Neural cell (in vitro differentiated cells): ENCODE results near the gene FHOD3. TPM values are rescaled to one million over a fixed set of nuclear protein-coding genes. Genes with fewer than 3 reads are reported as not detected.

Experiments
- H2AFZ ChIP-seq: fragments of 200-600, 300-800 bp; sonication (generic), shearing (Covaris generic); 2 replicates; pipeline ENCODE4 v1.6.0; 2014; ENCODE audit warnings: low read depth, mild to moderate bottlenecking, antibody characterized with exemption, low read length, moderate library complexity
- H3F3A ChIP-seq: fragments of 200-600 bp; shearing (Covaris generic); 2 replicates; pipeline ENCODE4 v1.6.1; 2016; ENCODE audit warnings: mild to moderate bottlenecking, moderate library complexity, mixed read lengths, antibody characterized with exemption, low read length; ENCODE audit not compliant: insufficient read depth, poor library complexity, severe bottlenecking
- H3K27ac ChIP-seq: fragments of 200-600, 300-800 bp; sonication (generic), shearing (Covaris generic); 2 replicates; pipeline ENCODE4 v1.5.1; 2014; ENCODE audit warnings: mild to moderate bottlenecking, low read length, moderate library complexity
- H3K27me3 ChIP-seq: fragments of 300-800, 200-600 bp; sonication (generic), shearing (Covaris generic); 2 replicates; pipeline ENCODE4 v1.6.0; 2014; ENCODE audit warnings: mild to moderate bottlenecking, low read depth, low read length, moderate library complexity; ENCODE audit not compliant: insufficient read depth
- H3K36me3 ChIP-seq: fragments of 300-800, 200-600 bp; sonication (generic), shearing (Covaris generic); 2 replicates; pipeline ENCODE4 v1.5.1; 2014; ENCODE audit warnings: mild to moderate bottlenecking, antibody characterized with exemption, low read length, moderate library complexity; ENCODE audit not compliant: insufficient read depth
- H3K4me2 ChIP-seq: fragments of 300-800, 200-600 bp; sonication (generic), shearing (Covaris generic); 2 replicates; pipeline ENCODE4 v1.6.0; 2014; ENCODE audit warnings: mild to moderate bottlenecking, low read length
- H3K4me3 ChIP-seq: fragments of 300-800, 200-600 bp; sonication (generic), shearing (Covaris generic); 2 replicates; pipeline ENCODE4 v1.5.1; 2014; ENCODE audit warnings: mild to moderate bottlenecking, low read length, moderate library complexity
- H3K79me2 ChIP-seq: fragments of 200-600 bp; shearing (Covaris generic); replicated peaks from 2 replicates; pipeline ENCODE4 v1.6.0; 2014; ENCODE audit warnings: mild to moderate bottlenecking, low read length, moderate library complexity; ENCODE audit not compliant: insufficient read depth
- H3K9ac ChIP-seq: fragments of 300-800, 200-600 bp; sonication (generic), shearing (Covaris generic); 2 replicates; pipeline ENCODE4 v1.6.1; 2016; ENCODE audit warnings: mild to moderate bottlenecking, low read length, mixed read lengths
- H3K9me2 ChIP-seq: fragments of 200-600 bp; shearing (Covaris generic); 2 replicates; pipeline ENCODE4 v1.6.1; 2016; ENCODE audit warnings: mild to moderate bottlenecking, low read length, mixed read lengths; ENCODE audit not compliant: insufficient read depth
- H3K9me3 ChIP-seq: fragments of 200-600, 300-800 bp; sonication (generic), shearing (Covaris generic); 2 replicates; pipeline ENCODE4 v1.6.1; 2016; ENCODE audit warnings: mild to moderate bottlenecking, mixed run types, low read length, moderate library complexity, mixed read lengths
- H4K20me1 ChIP-seq: fragments of 200-600 bp; shearing (Covaris generic); 2 replicates; pipeline ENCODE4 v1.6.1; 2016; ENCODE audit warnings: mild to moderate bottlenecking, mixed run types; ENCODE audit not compliant: insufficient read depth
- EP300 ChIP-seq: fragments of 450-650 bp; conservative IDR thresholded peaks from 2 replicates; pipeline ENCODE4 v1.6.1; 2014; ENCODE audit warnings: antibody characterized with exemption, mild to moderate bottlenecking, moderate library complexity; ENCODE audit not compliant: poor library complexity, severe bottlenecking
- EZH2 ChIP-seq: fragments of 200-600, 300-800 bp; shearing (Covaris generic), sonication (generic); IDR thresholded peaks from 2 replicates; pipeline ENCODE4 v1.6.1; 2014; ENCODE audit warnings: antibody characterized with exemption, low read length, borderline replicate concordance, mild to moderate bottlenecking; ENCODE audit not compliant: insufficient read depth, poor library complexity, severe bottlenecking
- MXI1 ChIP-seq: fragments of 450-650 bp; conservative IDR thresholded peaks from 2 replicates; pipeline ENCODE4 v1.6.1; 2014; ENCODE audit warnings: antibody characterized with exemption, mild to moderate bottlenecking; ENCODE audit not compliant: poor library complexity, severe bottlenecking
- POLR2AphosphoS5 ChIP-seq: IDR thresholded peaks from 2 replicates; pipeline ENCODE4 v1.6.1; 2012
- RAD21 ChIP-seq: fragments of 450-650 bp; conservative IDR thresholded peaks from 2 replicates; pipeline ENCODE4 v1.6.1; 2014; ENCODE audit warnings: antibody characterized with exemption, mild to moderate bottlenecking, moderate library complexity
- SMC3 ChIP-seq: fragments of 450-650 bp; conservative IDR thresholded peaks from 2 replicates; pipeline ENCODE4 v1.6.1; 2014; ENCODE audit warnings: antibody characterized with exemption, mild to moderate bottlenecking, moderate library complexity; ENCODE audit not compliant: poor library complexity
- TAF1 ChIP-seq: IDR thresholded peaks from 2 replicates; pipeline ENCODE4 v1.6.1; 2012; ENCODE audit warnings: low read depth
- polyA plus RNA-seq: library from polyadenylated mRNA; depleted of rRNA; stranded (reverse); fragments of >200 nt; gene quantifications from 2 replicates; pipeline ENCODE4 v1.2.3, GENCODE V29; 2014
- TF ChIP-seq, protein P1 (sequence below): IDR thresholded peaks from 2 replicates; pipeline ENCODE4 v1.6.1; 2012; ENCODE audit warnings: borderline replicate concordance
- TF ChIP-seq, protein P2 (sequence below): fragments of 450-650 bp; IDR thresholded peaks from 2 replicates; pipeline ENCODE4 v1.5.1; 2014; ENCODE audit warnings: antibody characterized with exemption, mild to moderate bottlenecking, moderate library complexity; ENCODE audit not compliant: poor library complexity, severe bottlenecking

Gene FHOD3
- polyA plus RNA-seq, 1 donor from 2014 or later: 19.4 TPM

DNA sequence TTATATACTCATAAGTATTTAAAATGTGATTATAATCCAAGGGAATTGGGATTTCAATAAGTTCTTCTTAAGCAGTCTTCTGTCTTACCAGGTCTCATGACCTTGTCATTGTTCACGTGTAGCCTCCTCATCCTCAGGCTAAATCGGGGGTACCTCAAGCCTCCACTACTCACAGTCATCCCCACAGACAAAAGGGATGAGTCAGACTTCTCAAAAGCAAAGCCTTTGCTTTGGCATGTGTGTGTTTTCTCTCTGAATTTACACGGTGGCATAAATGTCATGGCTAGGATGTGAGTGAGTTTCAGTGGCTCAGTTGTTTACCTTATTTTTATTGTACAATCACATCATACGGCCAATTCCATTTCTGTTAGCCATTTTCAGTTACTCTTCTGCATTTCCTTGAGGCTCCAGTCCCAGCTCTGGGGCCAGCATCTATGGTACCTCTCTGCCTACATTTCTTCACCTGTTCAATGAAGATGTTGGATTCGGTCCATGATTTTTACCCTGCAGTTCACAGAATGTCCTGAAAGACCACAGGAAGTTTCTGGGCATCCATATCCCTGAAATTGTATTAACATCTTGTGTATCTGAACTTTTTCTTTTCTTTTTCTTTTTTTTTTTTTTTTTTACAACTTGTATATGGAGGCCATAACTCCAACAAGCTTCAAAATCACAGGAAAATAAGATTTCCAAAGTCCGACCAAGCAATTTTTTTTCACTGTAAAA, 195.3 kb downstream of the FHOD3 start:
- no peak overlapping the region for H3K4me2 ChIP-seq
- no peaks in the 10 kb centered on the region for H3K9me3 ChIP-seq
- H3K9me2 ChIP-seq: no peaks in the 10 kb centered on the region
- H3K36me3 ChIP-seq: no peaks in the 10 kb centered on the region
- H3K79me2 ChIP-seq: no peaks in the 10 kb centered on the region
- H4K20me1 ChIP-seq: no peaks in the 10 kb centered on the region
- H3K4me3 ChIP-seq: no peak overlapping the region
- no peak overlapping the region for H3K9ac ChIP-seq
- no peak overlapping the region for H3K27ac ChIP-seq
- H3F3A ChIP-seq: no peaks in the 10 kb centered on the region
- H2AFZ ChIP-seq: no peak overlapping the region
- H3K27me3 ChIP-seq: no peaks in the 10 kb centered on the region
- TF ChIP-seq EZH2 (no peak), SMC3 (no peak), EP300 (no peak), RAD21 (no peak)
- TF ChIP-seq, protein P1, sequence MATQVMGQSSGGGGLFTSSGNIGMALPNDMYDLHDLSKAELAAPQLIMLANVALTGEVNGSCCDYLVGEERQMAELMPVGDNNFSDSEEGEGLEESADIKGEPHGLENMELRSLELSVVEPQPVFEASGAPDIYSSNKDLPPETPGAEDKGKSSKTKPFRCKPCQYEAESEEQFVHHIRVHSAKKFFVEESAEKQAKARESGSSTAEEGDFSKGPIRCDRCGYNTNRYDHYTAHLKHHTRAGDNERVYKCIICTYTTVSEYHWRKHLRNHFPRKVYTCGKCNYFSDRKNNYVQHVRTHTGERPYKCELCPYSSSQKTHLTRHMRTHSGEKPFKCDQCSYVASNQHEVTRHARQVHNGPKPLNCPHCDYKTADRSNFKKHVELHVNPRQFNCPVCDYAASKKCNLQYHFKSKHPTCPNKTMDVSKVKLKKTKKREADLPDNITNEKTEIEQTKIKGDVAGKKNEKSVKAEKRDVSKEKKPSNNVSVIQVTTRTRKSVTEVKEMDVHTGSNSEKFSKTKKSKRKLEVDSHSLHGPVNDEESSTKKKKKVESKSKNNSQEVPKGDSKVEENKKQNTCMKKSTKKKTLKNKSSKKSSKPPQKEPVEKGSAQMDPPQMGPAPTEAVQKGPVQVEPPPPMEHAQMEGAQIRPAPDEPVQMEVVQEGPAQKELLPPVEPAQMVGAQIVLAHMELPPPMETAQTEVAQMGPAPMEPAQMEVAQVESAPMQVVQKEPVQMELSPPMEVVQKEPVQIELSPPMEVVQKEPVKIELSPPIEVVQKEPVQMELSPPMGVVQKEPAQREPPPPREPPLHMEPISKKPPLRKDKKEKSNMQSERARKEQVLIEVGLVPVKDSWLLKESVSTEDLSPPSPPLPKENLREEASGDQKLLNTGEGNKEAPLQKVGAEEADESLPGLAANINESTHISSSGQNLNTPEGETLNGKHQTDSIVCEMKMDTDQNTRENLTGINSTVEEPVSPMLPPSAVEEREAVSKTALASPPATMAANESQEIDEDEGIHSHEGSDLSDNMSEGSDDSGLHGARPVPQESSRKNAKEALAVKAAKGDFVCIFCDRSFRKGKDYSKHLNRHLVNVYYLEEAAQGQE: no peak

DNA sequence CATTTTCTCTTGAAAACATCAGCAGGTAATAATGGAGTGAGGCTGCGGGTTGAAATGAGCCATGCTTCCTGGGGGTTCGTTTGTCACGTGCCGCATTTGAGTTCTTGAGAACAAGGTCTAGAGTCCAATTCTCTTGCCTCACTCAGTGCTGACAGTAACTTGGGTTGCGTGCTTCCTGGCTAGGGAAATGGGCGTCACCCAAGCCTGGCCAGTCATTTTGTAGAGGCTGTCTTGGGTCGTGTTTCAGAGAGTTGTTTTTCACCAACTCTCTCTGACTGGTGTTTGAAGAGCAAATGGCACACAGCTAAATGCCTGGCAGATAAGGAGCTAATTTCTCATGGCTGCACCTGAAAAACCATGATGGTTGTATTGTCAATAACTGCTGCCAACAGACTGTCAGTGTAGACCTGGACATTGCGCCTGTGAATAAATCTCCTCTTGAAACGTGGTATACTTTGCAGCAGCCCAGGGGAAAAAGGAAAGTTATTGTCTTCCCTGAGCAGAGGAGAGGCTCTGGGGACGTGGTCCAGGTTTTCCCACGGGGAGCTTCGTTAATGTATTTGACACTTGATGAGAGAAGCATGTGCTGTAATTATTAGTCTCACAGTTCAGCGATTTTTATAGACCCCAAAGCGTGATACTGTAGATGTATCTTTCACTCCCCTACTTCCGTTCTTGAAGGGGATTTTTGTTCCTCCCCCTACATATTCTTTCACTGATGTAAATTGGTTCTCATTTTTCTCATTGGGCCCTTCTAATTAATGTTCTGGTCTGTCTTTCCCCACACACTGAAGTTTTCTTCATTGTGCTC, 196.0 kb downstream of the FHOD3 start:
- TF ChIP-seq RAD21: no peak
- no peak for TF ChIP-seq POLR2AphosphoS5
- no peak for TF ChIP-seq MXI1
- TF ChIP-seq EZH2: no peak
- TF ChIP-seq, protein P2, sequence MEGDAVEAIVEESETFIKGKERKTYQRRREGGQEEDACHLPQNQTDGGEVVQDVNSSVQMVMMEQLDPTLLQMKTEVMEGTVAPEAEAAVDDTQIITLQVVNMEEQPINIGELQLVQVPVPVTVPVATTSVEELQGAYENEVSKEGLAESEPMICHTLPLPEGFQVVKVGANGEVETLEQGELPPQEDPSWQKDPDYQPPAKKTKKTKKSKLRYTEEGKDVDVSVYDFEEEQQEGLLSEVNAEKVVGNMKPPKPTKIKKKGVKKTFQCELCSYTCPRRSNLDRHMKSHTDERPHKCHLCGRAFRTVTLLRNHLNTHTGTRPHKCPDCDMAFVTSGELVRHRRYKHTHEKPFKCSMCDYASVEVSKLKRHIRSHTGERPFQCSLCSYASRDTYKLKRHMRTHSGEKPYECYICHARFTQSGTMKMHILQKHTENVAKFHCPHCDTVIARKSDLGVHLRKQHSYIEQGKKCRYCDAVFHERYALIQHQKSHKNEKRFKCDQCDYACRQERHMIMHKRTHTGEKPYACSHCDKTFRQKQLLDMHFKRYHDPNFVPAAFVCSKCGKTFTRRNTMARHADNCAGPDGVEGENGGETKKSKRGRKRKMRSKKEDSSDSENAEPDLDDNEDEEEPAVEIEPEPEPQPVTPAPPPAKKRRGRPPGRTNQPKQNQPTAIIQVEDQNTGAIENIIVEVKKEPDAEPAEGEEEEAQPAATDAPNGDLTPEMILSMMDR: no peak
- no peak for TF ChIP-seq SMC3
- TF ChIP-seq, protein P1: no peak
- TF ChIP-seq EP300: no peak
- TF ChIP-seq TAF1: no peak
- no peaks in the 10 kb centered on the region for H3K9me3 ChIP-seq
- H3K36me3 ChIP-seq: no peaks in the 10 kb centered on the region
- H3K79me2 ChIP-seq: peaks cover 1% of the 10 kb centered on the region
- H2AFZ ChIP-seq: no peak overlapping the region
- H3K4me2 ChIP-seq: no peak overlapping the region
- no peak overlapping the region for H3K27ac ChIP-seq
- no peaks in the 10 kb centered on the region for H3K27me3 ChIP-seq
- H3K4me3 ChIP-seq: peak overlapping the region; percentile 5
- no peaks in the 10 kb centered on the region for H3F3A ChIP-seq
- H3K9ac ChIP-seq: no peak overlapping the region
- H3K9me2 ChIP-seq: no peaks in the 10 kb centered on the region
- H4K20me1 ChIP-seq: no peaks in the 10 kb centered on the region
